Activated CD8-positive, alpha-beta memory T cell treated with anti-CD3 and anti-CD28 coated beads, Interleukin-2, amount 50 U/mL, for 24 hours (primary cell): ENCODE results near the gene STAT2.
"Not testable (repeated sequence)": the region's sequence is repeated elsewhere in the genome, so short reads cannot be mapped to it uniquely, and the experiment has no call there.

ENCODE experiments used
- DNase-seq: peaks from one replicate; pipeline ENCODE4 v3.0.0-alpha.2; 2020; ENCODE audit errors: extremely low read depth

STAT2 gene

GRCh38 chr12:56330936-56331490 lies 28.9 kb downstream of the STAT2 start:
- no peak for DNase-seq

- DNase-seq = no peak
Measured at GRCh38 chr12:56326533-56326932, 33.4 kb downstream of the STAT2 start.

DNA sequence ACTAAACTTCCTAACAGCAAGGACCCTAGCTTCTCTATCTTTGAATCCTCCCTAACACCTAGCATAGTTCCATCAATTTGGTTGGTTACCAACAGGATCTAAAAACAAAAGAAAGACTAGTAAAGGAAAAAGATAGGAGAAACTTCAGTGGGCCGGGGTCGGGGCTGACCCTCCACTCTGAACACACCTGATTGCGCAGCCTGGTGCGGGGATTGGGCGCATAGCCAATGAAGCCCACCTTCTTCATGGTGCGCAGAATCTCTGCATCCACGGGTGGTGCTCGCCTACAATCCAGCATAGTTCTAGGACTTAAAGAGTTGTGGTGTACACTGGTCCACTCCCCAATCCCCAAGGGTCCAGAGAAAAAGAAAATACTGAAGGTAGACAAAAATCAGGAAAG lies 33.8 kb downstream of the STAT2 start:
- DNase-seq = no peak

- DNase-seq = no peak
Measured at GRCh38 chr12:56324206-56324605, 35.7 kb downstream of the STAT2 start.

GRCh38 chr12:56321610-56322009 lies 38.3 kb downstream of the STAT2 start:
- not testable (repeated sequence) for DNase-seq

DNA sequence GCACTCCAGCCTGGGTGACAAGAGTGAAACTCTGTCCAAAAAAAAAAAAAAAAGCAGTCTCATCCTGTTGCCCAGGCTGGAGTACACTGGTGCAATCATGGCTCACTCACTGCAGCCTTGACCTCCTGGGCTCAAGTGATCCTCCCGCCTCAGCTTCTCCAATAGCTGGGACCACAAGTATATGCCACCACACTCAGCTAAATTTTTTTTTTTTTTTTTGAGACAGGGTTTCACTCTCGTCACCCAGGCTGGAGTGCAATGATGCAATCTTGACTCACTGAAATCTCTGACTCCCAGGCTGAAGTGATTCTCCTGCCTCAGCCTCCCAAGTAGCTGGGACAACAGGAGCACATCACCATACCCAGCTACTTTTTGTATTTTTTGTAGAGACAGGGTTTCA lies 38.9 kb downstream of the STAT2 start:
- DNase-seq = no peak

DNA sequence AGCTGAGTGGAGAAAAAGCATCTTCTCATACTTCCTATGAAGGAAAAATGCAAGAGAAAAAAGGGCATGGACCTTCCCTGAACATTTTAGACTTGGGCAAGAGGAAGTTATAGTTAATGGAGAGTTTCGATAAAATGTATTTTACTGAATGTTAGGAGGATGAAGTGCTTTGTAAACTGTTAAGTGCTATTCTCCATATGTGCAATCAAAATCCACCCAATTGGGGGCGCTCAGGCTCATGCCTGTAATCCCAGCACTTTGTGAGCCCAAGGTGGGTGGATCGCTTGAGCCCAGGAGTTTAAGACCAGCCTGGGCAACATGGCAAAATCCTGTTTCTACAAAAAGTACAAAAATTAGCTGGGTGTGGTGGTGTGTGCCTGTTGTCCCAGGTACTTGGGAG lies 42.2 kb downstream of the STAT2 start:
- DNase-seq = no peak

DNA sequence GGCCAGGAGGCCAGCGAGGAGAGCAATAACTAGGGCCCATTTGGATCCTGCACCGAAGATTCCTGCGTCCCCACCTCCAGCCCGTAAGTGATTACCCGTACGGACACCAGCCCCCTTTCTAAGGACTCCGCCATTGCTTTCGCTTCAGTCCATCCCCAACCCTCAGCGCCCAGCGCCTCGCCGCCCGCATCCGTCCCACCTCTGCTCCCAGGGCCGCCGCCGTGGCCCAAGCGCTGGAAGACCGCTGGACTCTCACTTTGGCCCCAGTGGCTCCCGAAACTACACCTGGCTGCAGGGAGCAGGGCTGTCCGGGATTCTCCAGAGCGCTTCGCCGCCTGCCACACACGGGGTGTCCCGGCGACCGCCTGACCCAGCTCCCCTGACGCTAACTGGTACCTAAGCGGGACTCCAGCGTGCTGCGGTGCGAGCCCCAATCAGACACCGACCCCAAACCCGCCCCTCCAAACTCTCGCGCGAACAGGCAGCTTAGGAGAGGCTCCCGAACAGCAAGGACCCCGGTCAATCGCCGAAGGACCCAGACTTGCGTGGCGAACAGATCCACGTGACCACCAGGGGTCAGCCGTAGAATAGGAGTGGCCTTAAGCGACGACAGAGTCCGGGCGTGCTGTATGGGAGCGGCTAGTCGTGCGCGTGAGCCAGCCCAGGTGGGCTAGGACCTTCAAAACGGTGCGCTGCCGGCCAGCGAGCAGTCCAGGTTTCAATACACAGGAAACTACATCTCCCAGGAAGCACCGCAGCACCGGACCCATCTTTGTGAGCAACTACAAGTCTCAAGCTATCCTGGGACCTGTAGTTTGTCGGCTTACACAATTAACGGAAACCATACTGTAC lies 44.1 kb downstream of the STAT2 start, which contains the start of gene CNPY2:
Gene CNPY2, minus strand, starts transcription at position 367 of the 852 bp plus-strand sequence. CDS start 771 bp downstream, outside the sequence.
- DNase-seq = peak; percentile 85

DNA sequence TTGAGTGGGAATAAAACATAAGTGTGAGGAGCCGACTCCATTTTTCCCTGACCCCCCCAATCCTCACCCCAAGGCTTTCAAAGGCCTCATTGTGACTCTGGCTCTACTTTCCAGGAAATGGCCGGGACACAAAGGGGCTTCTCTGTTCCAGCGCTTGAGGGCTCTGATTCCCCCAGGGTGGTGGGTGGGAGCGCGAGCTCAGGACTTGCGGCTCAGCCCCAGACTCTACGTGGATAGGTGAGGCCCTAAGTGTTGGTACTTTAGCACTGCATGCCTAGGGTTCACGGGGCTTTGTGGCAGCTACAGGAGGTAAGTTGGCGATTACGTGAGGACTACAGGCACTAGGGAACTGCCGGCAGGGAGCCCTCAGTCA lies 44.7 kb downstream of the STAT2 start:
- DNase-seq = no peak

DNA sequence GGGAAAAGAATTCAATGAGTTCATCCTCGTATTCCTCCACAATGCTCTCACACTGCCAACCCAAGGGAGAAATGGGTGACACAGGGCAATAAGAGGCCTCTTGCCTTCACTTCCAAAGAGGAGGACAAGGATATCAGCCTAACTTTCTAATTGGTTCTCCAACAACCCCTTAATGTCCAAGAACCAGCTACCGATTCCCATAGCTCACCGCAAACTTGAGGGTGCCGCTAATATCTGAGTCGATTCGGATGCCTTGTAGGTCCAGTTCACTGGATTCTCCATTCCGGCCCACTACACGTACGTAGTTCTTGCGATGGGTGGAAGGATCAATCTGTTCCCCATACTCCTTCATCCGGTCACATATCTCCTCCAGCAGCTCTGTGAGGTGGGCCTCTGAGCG lies 48.9 kb downstream of the STAT2 start:
- DNase-seq = no peak

DNA sequence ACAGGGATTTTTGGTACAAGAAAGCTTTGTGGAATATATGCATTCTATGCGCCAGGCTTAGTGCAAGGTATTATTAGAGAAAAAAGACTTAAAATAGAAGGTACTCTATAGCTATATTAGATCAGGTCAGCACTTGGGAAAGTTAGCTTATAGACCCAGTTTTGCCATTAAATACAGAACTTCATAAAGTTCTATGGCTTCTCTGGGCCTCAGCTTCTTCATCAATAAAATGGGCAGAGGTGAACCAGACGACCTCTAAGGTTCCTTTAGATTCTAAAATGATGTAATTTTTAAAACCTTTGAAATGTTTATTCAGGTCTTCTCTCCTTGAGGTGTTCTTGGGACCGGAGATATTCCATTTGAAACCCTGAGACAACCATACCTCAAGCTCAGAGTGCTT lies 51.2 kb downstream of the STAT2 start:
- DNase-seq = no peak

DNA sequence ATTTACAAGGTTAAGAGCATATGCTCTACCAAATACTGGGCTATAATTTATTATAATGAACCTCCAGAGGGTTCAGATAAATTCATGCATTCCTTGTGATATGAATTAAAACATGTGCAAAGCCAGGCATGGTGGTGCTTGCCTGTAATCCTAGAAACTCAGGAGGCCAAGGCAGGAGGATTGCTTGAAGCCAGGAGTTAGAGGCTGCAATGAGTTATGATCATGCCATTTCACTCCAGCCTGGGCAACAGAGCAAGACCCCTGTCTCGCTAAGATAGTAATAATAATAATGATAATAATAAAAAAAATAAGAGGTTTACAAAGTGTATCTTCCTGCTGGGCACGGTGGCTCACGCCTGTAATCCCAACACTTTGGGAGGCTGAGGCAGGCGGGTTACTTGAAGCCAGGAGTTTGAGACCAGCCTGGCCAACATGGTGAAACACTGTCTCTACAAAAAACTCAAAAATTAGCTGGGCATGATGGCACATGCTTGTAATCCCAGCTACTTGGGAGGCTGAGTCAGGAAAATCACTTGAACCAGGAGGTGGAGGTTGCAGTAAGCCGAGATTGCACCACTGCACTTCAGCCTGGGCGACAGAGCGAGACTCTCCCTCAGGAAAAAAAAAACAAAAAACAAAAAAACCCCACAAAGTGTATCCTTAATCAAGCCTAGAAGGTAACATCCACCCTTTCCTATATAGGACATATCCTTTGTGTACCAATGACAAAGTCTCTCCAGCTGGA lies 52.5 kb downstream of the STAT2 start:
- DNase-seq = no peak

- no peak for DNase-seq
Measured at GRCh38 chr12:56304872-56305590, 54.9 kb downstream of the STAT2 start.

- no peak for DNase-seq
Measured at GRCh38 chr12:56304276-56304675, 55.6 kb downstream of the STAT2 start.

DNA sequence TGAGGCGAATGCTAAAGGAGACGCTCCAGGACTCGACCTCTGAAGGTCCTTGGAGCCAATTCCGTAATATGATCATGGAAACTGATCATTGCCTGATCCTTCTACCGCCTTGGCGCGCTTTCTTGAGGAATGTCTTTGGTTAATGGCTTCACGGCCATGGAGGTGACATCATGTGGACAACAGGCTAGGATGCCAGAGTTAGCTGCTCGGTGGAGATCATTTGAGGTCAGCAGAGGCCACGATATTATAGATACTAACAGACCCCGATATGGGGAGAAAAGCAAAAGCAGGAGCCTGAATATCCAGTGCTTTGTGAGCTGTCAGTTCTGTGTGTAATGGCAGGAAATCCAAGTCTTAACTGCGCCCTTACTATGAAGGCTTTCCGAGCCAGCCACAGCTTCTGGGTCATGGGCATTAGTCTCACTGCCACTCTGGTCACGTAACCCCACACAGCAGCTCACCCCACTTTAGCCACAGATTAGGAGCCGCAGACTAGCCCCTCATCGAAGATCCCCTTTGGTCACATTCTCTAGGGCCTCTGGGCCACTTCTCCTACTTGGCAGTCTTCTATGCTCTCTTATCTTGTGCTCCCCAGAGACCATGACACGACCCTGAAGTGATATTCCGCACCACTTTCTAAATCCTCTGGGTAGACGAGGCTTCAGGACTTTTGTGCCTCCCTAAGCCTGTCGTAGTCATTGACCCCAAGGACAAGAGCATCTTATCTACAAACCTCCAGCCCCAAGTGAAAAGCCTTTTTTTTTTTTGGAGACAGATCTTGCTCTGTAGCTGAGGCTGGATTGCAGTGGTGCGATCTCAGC lies 59.1 kb downstream of the STAT2 start:
- DNase-seq = no peak

GRCh38 chr12:56299853-56300643 lies 59.9 kb downstream of the STAT2 start, which contains the start of gene CS:
Gene CS (minus strand): TSS chr12:56300330. CDS start chr12:56300201, 129 bp downstream.
- peak; percentile 96 for DNase-seq

DNA sequence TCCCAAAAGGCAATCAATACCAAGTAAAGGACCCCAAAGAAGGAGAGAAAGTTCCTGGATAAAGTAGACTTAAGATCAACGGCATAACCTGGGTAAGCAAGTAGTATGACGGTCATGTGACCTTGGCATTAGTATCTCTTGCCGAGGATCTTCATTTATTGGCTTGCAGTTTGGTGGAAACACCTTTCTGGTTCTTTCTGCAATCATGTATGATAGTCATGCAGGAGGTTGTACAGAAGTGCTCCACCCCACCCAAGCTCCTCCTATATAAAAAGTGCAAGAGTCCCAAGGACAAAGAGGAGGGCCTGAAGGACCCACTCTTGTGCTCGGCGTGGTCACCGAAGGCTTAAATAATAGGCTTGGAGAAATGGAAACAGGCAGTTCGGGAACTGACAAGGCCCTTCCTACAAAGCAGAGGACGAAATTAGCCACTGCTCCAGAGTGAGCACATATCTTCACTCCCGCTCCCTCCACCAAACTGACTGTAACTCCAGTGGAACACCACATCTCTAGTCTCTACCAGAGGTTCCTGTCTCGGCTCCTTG lies 60.5 kb downstream of the STAT2 start:
- DNase-seq = no peak

- no peak for DNase-seq
Measured at GRCh38 chr12:56298828-56299227, 61.1 kb downstream of the STAT2 start.

DNA sequence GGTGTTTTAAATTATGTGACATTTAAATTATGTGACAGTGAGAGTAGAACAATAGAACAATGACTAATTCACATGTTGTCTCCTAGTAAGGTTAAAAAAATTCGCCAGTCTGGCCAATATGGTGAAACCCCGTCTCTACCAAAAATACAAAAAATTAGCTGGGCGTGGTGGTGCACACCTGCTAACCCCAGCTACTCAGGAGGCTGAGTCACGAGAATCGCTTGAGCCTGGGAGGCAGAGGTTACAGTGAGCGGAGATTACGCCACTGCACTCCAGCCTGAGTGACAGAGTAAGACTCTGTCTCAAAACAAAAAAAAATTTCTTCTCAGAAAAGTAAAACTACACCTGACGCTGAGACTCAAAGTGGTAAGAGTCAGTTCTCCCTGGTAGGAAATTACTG lies 62.5 kb downstream of the STAT2 start:
- no peak for DNase-seq

DNA sequence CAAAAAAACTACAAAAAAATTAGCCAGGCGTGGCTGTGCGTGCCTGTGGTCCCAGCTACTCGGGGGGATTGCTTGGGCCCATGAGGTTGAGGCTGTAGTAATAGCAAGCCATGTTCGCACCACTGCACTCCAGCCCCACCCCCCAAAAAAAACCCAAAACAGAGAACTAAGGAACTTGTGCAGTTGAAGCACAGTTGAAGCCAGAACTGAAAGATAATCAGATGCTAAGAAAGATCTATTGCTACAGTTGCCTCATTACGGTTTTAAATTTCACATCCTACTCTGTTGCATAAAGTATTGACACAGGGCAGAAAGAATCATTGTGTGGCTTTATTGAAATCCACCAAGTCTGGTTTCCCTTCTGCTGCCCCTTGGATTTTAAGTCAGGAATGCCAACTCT lies 63.6 kb downstream of the STAT2 start:
- DNase-seq = no peak
